GM21360 (cell line): ENCODE measurements around the gene ERI3.

ENCODE experiments used
- ATAC-seq: cut with Tn5 transposase; IDR thresholded peaks from one replicate; pipeline ENCODE4 v1.9.1; 2021; ENCODE audit warnings: mild to moderate bottlenecking, moderate library complexity; ENCODE audit not compliant: unreplicated experiment

The ERI3 gene

DNA sequence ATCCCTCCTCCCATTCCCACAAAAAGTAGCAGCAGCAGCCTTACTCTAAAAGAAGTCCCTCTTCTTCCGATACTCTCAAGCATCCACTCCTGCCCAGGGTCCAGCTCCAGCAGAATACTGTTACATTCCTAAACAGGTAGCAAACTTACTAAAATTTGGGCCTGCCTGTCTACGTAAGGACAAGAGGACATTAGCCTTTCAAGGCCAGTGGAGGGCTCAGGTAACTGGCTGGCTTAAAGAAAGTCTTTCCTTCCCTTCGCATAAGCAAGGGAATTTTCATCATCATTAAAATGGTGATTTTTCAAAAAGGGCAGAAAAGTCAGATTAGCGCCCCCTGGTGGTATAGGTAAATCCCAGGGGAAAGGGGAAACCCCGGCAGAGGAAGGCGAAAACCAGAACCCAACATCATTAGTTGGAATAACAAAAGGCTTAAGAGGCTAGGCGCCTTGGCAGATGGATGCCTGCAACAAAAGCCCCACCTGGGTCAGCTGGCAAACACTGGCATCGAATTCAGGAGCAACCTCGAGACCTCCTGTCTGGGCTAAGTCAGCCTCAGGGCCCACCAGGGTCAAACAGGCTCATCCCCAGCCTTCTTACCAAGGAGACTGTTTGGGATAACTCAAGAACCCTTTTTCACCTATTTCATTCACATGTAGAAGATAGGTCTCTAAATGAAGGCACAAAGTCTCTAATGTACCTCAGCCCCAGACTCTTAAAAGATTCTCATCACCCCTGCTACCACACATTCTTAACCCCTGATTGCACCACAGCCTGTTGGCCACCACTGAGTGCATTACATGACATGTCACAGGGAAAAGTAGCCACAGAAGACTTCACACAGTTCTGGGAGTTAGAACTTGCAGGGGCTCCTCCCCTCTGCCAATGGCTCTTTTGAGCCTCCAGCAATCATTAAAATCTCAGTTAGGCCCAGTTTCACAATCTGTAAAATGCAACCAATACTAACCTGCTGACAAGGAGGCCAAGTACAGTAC, 36.7 kb downstream of the ERI3 start:
- no peak for ATAC-seq

DNA sequence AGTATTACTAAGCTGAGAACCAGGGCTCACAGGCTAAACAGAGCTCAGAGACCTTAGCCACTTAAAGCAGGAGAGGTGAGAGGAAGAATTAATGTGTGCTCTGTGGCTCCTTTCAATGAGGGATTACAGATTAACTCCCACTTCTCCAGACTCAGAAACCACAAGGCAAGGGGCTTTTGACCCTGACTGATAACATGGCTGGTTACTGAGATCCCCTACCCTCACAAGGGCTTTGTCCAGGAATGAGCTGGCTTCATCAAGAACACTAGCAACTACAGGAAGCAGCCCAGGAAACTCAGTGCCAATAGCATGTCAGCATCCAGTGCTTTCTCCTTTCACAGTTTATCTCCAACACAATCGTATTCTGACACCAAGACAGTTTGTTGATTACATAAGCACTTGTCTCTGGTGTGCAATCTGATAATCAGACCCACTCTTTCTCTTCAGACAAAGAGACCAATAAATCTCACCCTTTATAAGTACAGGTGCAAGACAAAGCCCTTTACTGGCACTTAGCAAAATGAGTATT, 38.8 kb downstream of the ERI3 start:
- no peak for ATAC-seq

DNA sequence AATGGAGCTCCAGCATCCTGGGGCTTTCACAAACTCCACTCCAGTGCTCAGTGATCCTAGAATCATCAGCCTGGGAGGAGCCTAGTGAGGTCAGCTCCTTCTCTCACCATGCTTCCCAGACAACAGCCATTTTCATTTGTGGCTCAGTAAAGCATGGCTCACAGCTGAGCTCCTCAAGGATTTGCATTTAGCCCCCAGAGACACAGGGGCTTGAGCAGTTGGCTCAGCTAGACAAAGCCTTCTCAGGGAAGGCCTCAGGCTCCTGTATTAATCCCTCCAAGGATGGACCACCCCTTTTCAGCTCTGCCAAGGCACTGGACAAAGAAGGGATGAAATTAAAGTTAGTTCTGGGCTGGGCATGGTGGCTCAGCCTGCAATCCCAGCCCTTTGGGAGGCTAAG, 39.5 kb downstream of the ERI3 start:
- ATAC-seq = no peak

DNA sequence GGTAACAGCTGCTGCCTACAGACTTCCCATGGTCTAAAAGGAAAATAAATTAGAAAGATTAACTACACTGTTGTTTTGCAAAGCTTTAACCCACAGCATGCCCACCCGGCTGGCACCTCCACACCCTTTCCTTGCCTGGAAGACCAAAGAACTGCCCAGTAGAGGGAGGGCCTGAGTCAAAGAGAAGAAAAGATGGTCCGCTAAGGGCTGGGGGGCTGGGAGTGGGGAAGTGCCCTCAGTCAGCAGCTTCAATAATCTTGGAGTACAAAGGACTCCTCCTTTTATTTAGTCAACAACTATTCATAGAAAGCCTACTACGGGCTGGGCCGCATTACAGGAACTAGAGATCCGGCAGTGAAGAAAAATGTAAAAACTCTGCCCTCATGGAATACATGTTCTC, 40.6 kb downstream of the ERI3 start:
- ATAC-seq = no peak

- no peak for ATAC-seq
Measured at GRCh38 chr1:44313265-44313918, 41.7 kb downstream of the ERI3 start.

GRCh38 chr1:44312399-44313196, 42.5 kb downstream of the ERI3 start:
- ATAC-seq = no peak

GRCh38 chr1:44310006-44310405, 45.1 kb downstream of the ERI3 start:
- no peak for ATAC-seq

DNA sequence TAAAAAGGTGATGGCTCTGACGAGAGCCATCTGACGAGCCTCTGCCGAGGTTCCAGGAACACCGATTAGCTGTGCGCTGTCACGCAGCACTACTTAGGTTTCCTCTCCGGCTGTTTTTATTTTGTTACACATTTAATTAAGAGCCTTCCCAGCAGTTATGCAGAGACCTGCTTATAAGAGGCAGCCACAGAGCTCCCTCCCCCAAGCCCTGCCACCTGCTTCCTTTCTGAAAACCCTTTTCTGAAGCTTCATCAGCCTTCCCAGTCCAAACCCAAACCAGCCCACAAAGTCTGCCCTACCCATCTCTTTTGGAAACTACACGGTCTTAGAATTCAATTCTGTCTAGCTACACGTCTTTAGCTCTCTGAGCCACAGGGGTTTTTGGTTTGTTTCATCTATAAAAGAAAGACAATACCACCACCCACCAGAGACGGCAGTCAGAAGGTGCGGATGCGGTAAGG, 49.1 kb downstream of the ERI3 start:
- no peak for ATAC-seq

DNA sequence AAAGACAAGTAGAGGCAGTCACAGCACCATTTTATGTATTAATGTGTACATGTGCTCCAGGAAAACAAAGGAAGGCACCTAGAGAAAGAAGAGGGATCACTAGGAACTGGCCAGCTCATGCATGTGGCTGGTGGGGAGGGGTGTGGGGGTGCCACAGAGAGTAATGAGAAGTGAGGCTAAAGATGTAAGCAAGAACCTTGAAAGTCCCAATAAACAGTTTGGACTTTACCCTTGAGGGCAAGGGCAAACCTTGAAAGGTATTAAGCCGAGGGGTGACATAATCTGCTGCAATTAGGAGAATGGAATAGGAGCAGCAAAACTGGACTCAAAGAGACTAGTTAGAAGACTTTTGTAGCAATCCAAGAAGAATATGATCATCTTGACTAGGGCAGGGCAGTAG, 51.5 kb downstream of the ERI3 start:
- ATAC-seq = no peak

- no peak for ATAC-seq
Measured at GRCh38 chr1:44302541-44302940, 52.5 kb downstream of the ERI3 start.

DNA sequence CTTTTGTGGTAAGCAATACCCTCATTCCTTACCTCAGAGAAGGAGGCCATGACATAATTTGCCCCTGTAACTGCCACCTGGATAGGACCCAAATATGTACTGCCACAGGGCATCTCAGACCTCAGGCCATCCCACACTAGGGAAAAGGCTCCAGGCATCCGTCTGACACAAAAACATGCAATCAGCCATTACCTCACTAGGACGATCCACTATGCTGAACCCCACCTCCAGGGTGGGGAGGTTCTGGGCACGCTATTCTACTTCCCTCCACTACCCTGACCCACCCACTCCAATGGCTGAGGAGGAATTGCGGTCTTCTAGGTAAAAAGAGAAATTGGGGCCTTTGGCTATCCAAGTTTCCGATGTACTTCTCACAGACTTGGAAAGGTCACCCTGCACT, 53.6 kb downstream of the ERI3 start:
- ATAC-seq = no peak

GRCh38 chr1:44300852-44301251, 54.2 kb downstream of the ERI3 start:
- ATAC-seq = no peak

DNA sequence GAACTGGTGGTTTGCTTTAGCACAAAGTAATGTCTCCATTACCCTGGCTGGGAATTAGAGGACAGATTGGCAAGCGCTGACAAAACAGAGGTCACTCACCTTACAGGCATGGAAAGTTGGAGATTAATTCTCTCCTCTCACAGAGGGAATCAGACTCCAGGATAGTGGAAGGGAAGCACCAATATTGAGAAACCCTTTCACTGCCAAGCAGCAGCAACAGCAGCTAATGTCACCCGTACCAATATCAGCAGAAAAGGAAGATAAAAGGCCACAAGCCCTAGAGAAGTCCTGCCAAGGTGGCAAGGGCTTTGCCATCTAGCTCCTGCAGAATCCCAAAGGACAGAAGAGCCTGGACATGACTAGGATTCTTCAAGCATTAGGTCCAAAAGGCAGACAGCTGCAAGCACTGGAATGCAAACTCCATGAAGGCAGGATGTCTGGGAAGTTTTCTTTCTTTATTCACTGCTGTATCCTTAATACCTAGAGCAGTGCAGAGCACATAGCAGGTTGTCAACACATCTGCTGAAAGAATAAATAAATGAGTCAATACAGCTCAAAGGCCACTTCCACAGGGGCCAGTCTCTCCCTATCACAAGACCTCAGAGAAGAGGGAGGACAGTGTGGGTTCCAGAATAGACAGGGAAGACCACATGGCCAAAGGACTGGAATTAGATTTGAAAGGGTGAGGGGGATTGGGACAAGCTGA, 57.2 kb downstream of the ERI3 start:
- ATAC-seq = no peak

DNA sequence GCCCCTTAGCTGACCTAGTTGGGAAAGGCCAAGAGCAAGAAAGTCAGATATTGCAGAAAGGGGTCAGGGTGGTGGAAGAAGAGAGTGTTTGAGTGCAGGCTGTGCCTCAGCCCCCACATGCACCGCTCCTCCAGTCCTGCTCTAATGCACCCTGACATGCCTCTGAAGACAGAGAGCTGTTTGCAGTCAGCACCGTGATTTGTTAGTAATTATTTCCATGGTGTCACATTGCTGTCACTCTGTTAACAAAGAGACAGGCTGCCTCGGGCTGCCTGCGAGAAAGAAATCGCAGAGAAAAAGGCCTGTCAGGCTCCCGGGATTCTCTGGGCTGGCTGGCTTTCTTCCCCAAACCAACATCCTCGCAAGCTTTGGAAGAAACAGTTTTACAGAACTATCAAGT, 58.3 kb downstream of the ERI3 start:
- ATAC-seq = no peak

- ATAC-seq = no peak
Measured at GRCh38 chr1:44296086-44296485, 59.0 kb downstream of the ERI3 start.

GRCh38 chr1:44294588-44295007, 60.5 kb downstream of the ERI3 start:
- no peak for ATAC-seq

DNA sequence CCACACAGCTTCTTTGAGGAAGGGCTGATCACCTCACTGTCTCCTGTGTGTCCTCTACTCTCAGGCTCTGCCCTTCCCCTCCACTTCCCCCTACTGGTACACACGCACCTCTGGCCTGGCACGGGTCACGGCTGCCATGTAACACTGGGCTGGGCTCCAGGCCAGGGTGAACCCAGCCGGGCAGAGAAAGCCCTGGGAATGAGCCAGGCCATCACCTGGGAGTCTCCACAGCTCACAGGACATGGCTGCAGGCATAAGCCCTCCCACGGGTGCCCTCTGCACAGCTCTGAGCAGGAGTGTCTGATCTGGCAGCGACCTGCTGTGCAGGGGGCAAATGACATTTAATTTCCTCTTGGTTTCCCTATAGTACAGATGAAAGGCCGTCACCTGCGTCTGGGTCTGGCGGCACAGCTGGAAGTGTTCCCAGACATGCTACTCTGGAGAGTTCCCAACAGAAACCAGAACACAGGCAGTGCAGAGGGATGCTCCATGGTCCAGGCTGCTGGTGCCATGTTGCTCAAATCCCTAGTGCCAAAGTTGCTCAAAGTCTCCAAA, 61.2 kb downstream of the ERI3 start:
- ATAC-seq = no peak

DNA sequence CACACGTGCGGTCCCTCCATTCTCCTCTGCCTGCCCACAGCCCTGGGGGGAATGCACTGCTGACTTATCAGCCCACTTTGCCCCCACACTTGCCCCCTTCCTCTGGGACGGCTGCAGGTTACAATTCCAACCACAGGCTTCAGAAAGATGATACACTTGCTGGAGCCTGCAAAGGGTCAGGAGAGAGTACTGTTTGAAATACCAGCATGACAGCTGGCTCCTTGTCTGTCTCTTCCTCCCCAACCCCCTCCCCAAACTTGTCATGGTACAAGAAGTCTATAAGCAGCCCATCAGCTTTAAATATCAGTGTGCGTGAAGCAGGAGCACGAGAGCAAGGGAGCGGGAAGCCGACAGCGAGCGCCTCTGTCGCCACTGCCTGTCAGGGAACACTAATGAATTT, 62.4 kb downstream of the ERI3 start:
- ATAC-seq = no peak

DNA sequence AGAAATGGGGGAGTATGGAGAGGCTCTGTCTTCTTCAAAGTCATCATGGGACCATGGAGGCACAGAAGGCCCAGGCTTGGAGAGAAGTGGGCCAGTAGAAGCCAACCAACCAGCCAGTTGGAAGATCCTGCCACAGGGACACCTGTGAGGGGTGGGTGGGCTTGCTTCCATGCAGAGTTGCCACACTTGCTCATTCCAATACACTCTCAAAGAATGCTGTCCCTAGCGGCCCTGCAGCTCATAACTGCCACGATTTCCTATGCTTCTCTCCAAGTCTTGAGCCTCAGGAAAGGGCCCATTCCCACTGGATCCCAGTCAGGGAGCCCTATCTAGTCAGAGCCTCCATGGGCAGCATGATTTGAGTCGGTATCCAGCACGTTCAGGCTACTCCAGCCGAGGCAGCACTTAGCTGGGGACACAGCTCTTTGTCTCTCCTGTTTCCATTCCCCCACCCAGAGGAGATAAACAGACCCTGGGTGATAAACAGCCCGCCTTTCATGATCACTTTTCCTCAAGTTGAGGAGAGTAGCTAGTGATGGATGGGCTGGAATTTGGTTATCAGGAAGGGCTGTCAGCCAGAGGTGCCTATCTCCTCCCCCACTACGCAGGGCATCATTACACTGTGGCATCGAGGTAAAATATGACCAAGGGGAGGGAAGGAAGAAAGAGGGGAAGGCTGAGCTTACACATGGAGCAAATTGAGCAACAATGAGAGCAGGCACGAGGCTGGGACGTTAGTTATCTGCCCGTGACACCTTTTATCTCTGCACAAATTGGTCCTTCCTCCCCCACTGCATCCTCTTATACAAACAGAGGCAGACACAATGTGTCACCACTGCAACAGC, 64.6 kb downstream of the ERI3 start:
- no peak for ATAC-seq
